Measurements from ENCODE around the gene ETNK1.

ETNK1 gene

DNA sequence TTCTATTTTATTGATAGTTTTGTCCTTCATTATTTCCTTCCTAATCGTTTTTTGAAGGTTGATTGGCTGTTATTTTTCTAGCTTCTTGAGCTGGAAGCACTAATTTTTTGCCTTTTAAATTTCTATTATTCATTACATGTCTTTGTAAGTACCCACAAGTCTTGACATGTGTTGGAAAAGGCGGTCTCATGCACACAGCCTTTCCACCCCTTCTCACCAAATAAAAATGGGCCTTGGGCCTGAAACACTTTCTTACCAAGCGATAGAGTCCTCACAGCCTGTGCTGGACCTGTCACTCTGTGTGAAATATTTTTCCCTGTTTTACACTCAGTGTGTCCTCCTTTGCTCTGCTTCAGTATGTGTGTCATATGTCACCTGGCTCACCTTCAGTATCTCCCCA is 9.9 kb downstream of the ETNK1 start:
- Histone ChIP-seq H3K9me2 (ENCODE audit: low read depth, low read length) (no peaks in the 10 kb centered on the region), H3F3A (ENCODE audit: insufficient read depth, low read length) (no peaks in the 10 kb centered on the region), H3K79me2 (ENCODE audit: insufficient read depth, low read length) (peaks cover 71% of the 10 kb centered on the region), H3K27ac (ENCODE audit: low read depth, low read length, poor library complexity, severe bottlenecking) (no peak overlapping the region), H3K4me3 (ENCODE audit: low read depth, low read length, poor library complexity, severe bottlenecking) (no peak overlapping the region), H3K9me3 (ENCODE audit: low read length) (no peaks in the 10 kb centered on the region), H3K4me1 (ENCODE audit: insufficient read depth, low read length, severe bottlenecking) (peaks cover 8% of the 10 kb centered on the region), H3K36me3 (ENCODE audit: insufficient read depth, low read length) (peaks cover 22% of the 10 kb centered on the region), H3K9ac (ENCODE audit: low read length) (no peak overlapping the region), H3K4me2 (ENCODE audit: low read length) (no peak overlapping the region), H2AFZ (ENCODE audit: low read length) (no peak overlapping the region), H4K20me1 (ENCODE audit: insufficient read depth, low read length) (no peaks in the 10 kb centered on the region), H3K27me3 (ENCODE audit: insufficient read depth, low read length) (no peaks in the 10 kb centered on the region)
- TF ChIP-seq EZH2 (IDR thresholded peaks at IDR 0.05; ENCODE audit: borderline replicate concordance, low read length) = no peak
- TF ChIP-seq, protein P1, sequence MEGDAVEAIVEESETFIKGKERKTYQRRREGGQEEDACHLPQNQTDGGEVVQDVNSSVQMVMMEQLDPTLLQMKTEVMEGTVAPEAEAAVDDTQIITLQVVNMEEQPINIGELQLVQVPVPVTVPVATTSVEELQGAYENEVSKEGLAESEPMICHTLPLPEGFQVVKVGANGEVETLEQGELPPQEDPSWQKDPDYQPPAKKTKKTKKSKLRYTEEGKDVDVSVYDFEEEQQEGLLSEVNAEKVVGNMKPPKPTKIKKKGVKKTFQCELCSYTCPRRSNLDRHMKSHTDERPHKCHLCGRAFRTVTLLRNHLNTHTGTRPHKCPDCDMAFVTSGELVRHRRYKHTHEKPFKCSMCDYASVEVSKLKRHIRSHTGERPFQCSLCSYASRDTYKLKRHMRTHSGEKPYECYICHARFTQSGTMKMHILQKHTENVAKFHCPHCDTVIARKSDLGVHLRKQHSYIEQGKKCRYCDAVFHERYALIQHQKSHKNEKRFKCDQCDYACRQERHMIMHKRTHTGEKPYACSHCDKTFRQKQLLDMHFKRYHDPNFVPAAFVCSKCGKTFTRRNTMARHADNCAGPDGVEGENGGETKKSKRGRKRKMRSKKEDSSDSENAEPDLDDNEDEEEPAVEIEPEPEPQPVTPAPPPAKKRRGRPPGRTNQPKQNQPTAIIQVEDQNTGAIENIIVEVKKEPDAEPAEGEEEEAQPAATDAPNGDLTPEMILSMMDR (IDR thresholded peaks at IDR 0.05; ENCODE audit: low read length) = no peak

DNA sequence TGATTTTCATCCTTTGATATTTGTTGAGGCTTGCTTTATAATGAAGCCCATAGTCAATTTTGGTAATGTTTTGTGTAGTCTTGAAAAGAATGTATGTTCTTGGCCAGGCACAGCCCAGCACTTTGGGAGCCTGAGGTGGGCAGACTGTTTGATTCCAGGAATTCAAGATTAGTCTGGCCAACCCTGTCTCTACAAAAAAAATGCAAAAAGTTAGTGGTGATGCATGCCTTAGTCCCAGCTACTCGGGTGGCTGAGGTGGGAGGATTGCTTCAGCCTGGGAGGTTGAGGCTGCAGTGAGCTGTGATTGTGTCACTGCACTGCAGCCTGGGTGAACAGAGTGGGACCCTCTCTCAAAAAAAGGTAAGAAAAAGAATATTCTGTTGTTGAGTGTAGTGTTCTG is 10.8 kb downstream of the ETNK1 start:
- no peaks in the 10 kb centered on the region for H3K9me3 ChIP-seq (ENCODE audit: low read length)
- H3F3A ChIP-seq (ENCODE audit: insufficient read depth, low read length) = no peaks in the 10 kb centered on the region
- no peak overlapping the region for H3K9ac ChIP-seq (ENCODE audit: low read length)
- peaks cover 67% of the 10 kb centered on the region for H3K79me2 ChIP-seq (ENCODE audit: insufficient read depth, low read length)
- peaks cover 6% of the 10 kb centered on the region for H3K4me1 ChIP-seq (ENCODE audit: insufficient read depth, low read length, severe bottlenecking)
- H3K9me2 ChIP-seq (ENCODE audit: low read depth, low read length) = no peaks in the 10 kb centered on the region
- H2AFZ ChIP-seq (ENCODE audit: low read length) = no peak overlapping the region
- TF ChIP-seq EZH2 (IDR thresholded peaks at IDR 0.05; ENCODE audit: borderline replicate concordance, low read length) = no peak
- TF ChIP-seq, protein P1 (IDR thresholded peaks at IDR 0.05; ENCODE audit: low read length) = no peak
- no peak overlapping the region for H3K4me3 ChIP-seq (ENCODE audit: low read depth, low read length, poor library complexity, severe bottlenecking)
- H3K4me2 ChIP-seq (ENCODE audit: low read length) = no peak overlapping the region
- peaks cover 22% of the 10 kb centered on the region for H3K36me3 ChIP-seq (ENCODE audit: insufficient read depth, low read length)
- no peaks in the 10 kb centered on the region for H4K20me1 ChIP-seq (ENCODE audit: insufficient read depth, low read length)
- no peaks in the 10 kb centered on the region for H3K27me3 ChIP-seq (ENCODE audit: insufficient read depth, low read length)
- no peak overlapping the region for H3K27ac ChIP-seq (ENCODE audit: low read depth, low read length, poor library complexity, severe bottlenecking)

DNA sequence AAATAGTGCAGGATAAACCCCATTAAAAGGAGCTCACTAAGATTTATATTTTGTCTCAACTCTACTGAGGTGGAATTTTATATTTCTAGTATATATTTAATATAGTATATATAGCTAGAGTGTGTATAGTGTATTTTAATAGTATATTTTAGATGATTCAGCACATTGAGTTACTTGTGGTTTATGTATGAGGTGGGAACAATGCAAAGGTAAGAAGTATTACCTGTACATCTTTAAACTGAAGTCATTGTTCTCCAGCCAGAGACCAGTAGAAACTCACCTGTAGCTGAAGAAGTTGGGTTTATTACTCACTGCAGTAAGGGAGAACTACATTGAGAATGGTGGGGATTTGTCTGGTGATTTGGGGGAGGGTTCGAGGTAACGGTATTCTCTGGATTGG is 15.9 kb downstream of the ETNK1 start:
- no peaks in the 10 kb centered on the region for H3K4me1 ChIP-seq (ENCODE audit: insufficient read depth, low read length, severe bottlenecking)
- H3K27me3 ChIP-seq (ENCODE audit: insufficient read depth, low read length) = no peaks in the 10 kb centered on the region
- H3K4me3 ChIP-seq (ENCODE audit: low read depth, low read length, poor library complexity, severe bottlenecking) = no peak overlapping the region
- no peak for TF ChIP-seq EZH2 (IDR thresholded peaks at IDR 0.05; ENCODE audit: borderline replicate concordance, low read length)
- TF ChIP-seq, protein P1 (IDR thresholded peaks at IDR 0.05; ENCODE audit: low read length) = no peak
- H3K9me3 ChIP-seq (ENCODE audit: low read length) = no peaks in the 10 kb centered on the region
- H3K9me2 ChIP-seq (ENCODE audit: low read depth, low read length) = no peaks in the 10 kb centered on the region
- H3K36me3 ChIP-seq (ENCODE audit: insufficient read depth, low read length) = peaks cover 8% of the 10 kb centered on the region; the same call in 1 of the 2 replicates
- H4K20me1 ChIP-seq (ENCODE audit: insufficient read depth, low read length) = no peaks in the 10 kb centered on the region
- no peak overlapping the region for H3K4me2 ChIP-seq (ENCODE audit: low read length)
- peaks cover 49% of the 10 kb centered on the region for H3K79me2 ChIP-seq (ENCODE audit: insufficient read depth, low read length)
- no peak overlapping the region for H2AFZ ChIP-seq (ENCODE audit: low read length)
- H3K27ac ChIP-seq (ENCODE audit: low read depth, low read length, poor library complexity, severe bottlenecking) = no peak overlapping the region
- H3K9ac ChIP-seq (ENCODE audit: low read length) = no peak overlapping the region
- no peaks in the 10 kb centered on the region for H3F3A ChIP-seq (ENCODE audit: insufficient read depth, low read length)
